Ovary (tissue), 3 donors: Measurements from ENCODE around the gene KRT77.

Source experiments
- CTCF ChIP-seq, 3 donors: fragments of 450-650 bp in 2 of 3; fragments of 200-600 bp in 1 of 3; IDR thresholded peaks; one replicate each; pipeline versions ENCODE4 v1.5.1 to v1.8.0; 2016 to 2022; ENCODE audit warnings: antibody characterized with exemption in 3 of 3, mild to moderate bottlenecking in 1 of 3
- EP300 ChIP-seq: sonication (generic); formaldehyde crosslinking; IDR thresholded peaks from one replicate; pipeline ENCODE4 v1.6.1; 2017; ENCODE audit warnings: antibody characterized with exemption
- donor health status: DM: no; HTN: no; CAD: no.

GRCh38 chr12:52688481-52688880, 14.8 kb downstream of the KRT77 start:
- TF ChIP-seq CTCF (IDR thresholded peaks at IDR 0.05) (no peak), EP300 (no peak)
